Natural killer cell treated with Interleukin-12 subunit alpha and Interleukin-12 subunit beta and Interleukin-15 and Interleukin-18, amount 100 ng/mL, for 72 hours (primary cell): ENCODE measurements around the gene SFI1. TPM values are rescaled to one million over a fixed set of nuclear protein-coding genes. Genes with fewer than 3 reads are reported as not detected.
A peak's percentile ranks its signal among the peaks of the same experiment; 100 is the strongest.
"Not testable (repeated sequence)": the region's sequence is repeated elsewhere in the genome, so short reads cannot be mapped to it uniquely, and the experiment has no call there.

Experiments used
- ATAC-seq, 2 donors: fragments of 150-1000 bp; cut with Tn5 transposase in 1 of 2; sonication (Bioruptor Pico), chemical (Tn5 transposase) in 1 of 2; 2 replicates each; pipeline ENCODE4 v1.10.0; 2021
- DNase-seq: peaks from one replicate; pipeline ENCODE4 v3.0.0; 2022; ENCODE audit warnings: low spot score
- H3K27ac Mint-ChIP-seq, 2 donors: 1 replicate in 1 of 2; 2 replicates in 1 of 2; pipeline ENCODE4 v1.8.0; 2022; ENCODE audit warnings: mixed read lengths in 2 of 2, mild to moderate bottlenecking in 1 of 2, moderate library complexity in 1 of 2
- H3K27me3 Mint-ChIP-seq, 2 donors: 1 replicate in 1 of 2; 2 replicates in 1 of 2; pipeline ENCODE4 v1.8.0; 2022; ENCODE audit warnings: mixed read lengths in 2 of 2
- H3K36me3 Mint-ChIP-seq: one replicate; pipeline ENCODE4 v1.8.0; 2022; ENCODE audit warnings: mixed read lengths
- H3K4me1 Mint-ChIP-seq, 2 donors: 1 replicate in 1 of 2; 2 replicates in 1 of 2; pipeline ENCODE4 v1.8.0; 2022; ENCODE audit warnings: low read depth in 2 of 2, mixed read lengths in 2 of 2, mild to moderate bottlenecking in 1 of 2
- H3K4me3 Mint-ChIP-seq: one replicate; pipeline ENCODE4 v1.8.0; 2022; ENCODE audit warnings: mixed read lengths
- H3K9me3 Mint-ChIP-seq: 2 replicates; pipeline ENCODE4 v1.8.0; 2022; ENCODE audit warnings: mixed read lengths
- total RNA-seq, 2 donors: library from RNA; stranded (reverse); gene quantifications; one replicate each; pipeline ENCODE4 v1.2.3, GENCODE V29; 2022

SFI1 gene
- total RNA-seq, 2 donors from 2014 or later = 213 to 332 TPM

- no peak for ATAC-seq
- H3K36me3 Mint-ChIP-seq = peaks cover 22% of the 10 kb centered on the region
- no peak for DNase-seq
- no peaks in the 10 kb centered on the region for H3K9me3 Mint-ChIP-seq
- peaks cover 45 to 49% of the 10 kb centered on the region in 2 donors for H3K4me1 Mint-ChIP-seq
- H3K4me3 Mint-ChIP-seq = peak overlapping the region; percentile 67
- peak overlapping the region; percentile 63 to 76 for H3K27ac Mint-ChIP-seq
- H3K27me3 Mint-ChIP-seq = no peaks in the 10 kb centered on the region
Measured at GRCh38 chr22:31486951-31487350, 9.4 kb upstream of the SFI1 start.

- peaks cover 43 to 47% of the 10 kb centered on the region in 2 donors for H3K4me1 Mint-ChIP-seq
- no peaks in the 10 kb centered on the region for H3K9me3 Mint-ChIP-seq
- peak overlapping the region; percentile 76 to 90 for H3K27ac Mint-ChIP-seq
- DNase-seq (no peak), ATAC-seq (no peak)
- peak overlapping the region; percentile 89 for H3K4me3 Mint-ChIP-seq
- H3K27me3 Mint-ChIP-seq = no peaks in the 10 kb centered on the region
- peaks cover 19% of the 10 kb centered on the region for H3K36me3 Mint-ChIP-seq
Measured at GRCh38 chr22:31488346-31488883, 7.9 kb upstream of the SFI1 start.

GRCh38 chr22:31488988-31489617 is 7.2 kb upstream of the SFI1 start:
- peak overlapping the region; percentile 92 for H3K4me3 Mint-ChIP-seq
- DNase-seq (peak; percentile 69), ATAC-seq (peak; percentile 52 to 53)
- peaks cover 38 to 40% of the 10 kb centered on the region in 2 donors for H3K4me1 Mint-ChIP-seq
- H3K9me3 Mint-ChIP-seq = no peaks in the 10 kb centered on the region
- peaks cover 13% of the 10 kb centered on the region for H3K36me3 Mint-ChIP-seq
- H3K27ac Mint-ChIP-seq = peak overlapping the region; percentile 76 to 90
- no peaks in the 10 kb centered on the region for H3K27me3 Mint-ChIP-seq

- DNase-seq = peak; percentile 86
- peak within 1 kb of the TSS; percentile 92 for H3K4me3 Mint-ChIP-seq
- ATAC-seq = peak; percentile 86 to 88
- peaks cover 10% of the 10 kb centered on the region for H3K36me3 Mint-ChIP-seq
- no peaks in the 10 kb centered on the region for H3K9me3 Mint-ChIP-seq
- peak within 1 kb of the TSS; percentile 91 to 94 for H3K27ac Mint-ChIP-seq
- peaks cover 35 to 36% of the 10 kb centered on the region in 2 donors for H3K4me1 Mint-ChIP-seq
- H3K27me3 Mint-ChIP-seq = no peaks in the 10 kb centered on the region
Measured at GRCh38 chr22:31489632-31490495, 6.5 kb upstream of the SFI1 start, which contains the start of gene EIF4ENIF1. Gene EIF4ENIF1 (minus strand): TSS chr22:31489842. CDS start chr22:31488718, 1,124 bp downstream.

GRCh38 chr22:31490496-31490925 is 5.8 kb upstream of the SFI1 start:
- Mint-ChIP-seq H3K4me3 (peak overlapping the region; percentile 92), H3K27me3 (no peaks in the 10 kb centered on the region)
- ATAC-seq = peak; percentile 81

GRCh38 chr22:31491218-31491962 is 4.9 kb upstream of the SFI1 start:
- H3K9me3 Mint-ChIP-seq = no peaks in the 10 kb centered on the region
- H3K4me3 Mint-ChIP-seq = peak overlapping the region; percentile 92
- ATAC-seq = no peak
- no peaks in the 10 kb centered on the region for H3K27me3 Mint-ChIP-seq
- peaks cover 5% of the 10 kb centered on the region for H3K36me3 Mint-ChIP-seq
- no peak for DNase-seq
- H3K4me1 Mint-ChIP-seq = peaks cover 30% of the 10 kb centered on the region in 2 donors
- peak overlapping the region; percentile 91 to 94 for H3K27ac Mint-ChIP-seq

More at GRCh38 chr22:31490496-31490925, 5.8 kb upstream of the SFI1 start:
- peak; percentile 88 for DNase-seq
- Mint-ChIP-seq H3K9me3 (no peaks in the 10 kb centered on the region), H3K4me1 (peaks cover 30 to 31% of the 10 kb centered on the region in 2 donors), H3K27ac (peak overlapping the region; percentile 91 to 94), H3K36me3 (peaks cover 5% of the 10 kb centered on the region)

- DNase-seq (no peak), ATAC-seq (no peak)
- peaks cover 2% of the 10 kb centered on the region for H3K36me3 Mint-ChIP-seq
- peaks cover 27 to 28% of the 10 kb centered on the region in 2 donors for H3K4me1 Mint-ChIP-seq
- no peaks in the 10 kb centered on the region for H3K9me3 Mint-ChIP-seq
- H3K27me3 Mint-ChIP-seq = no peaks in the 10 kb centered on the region
- peak overlapping the region; percentile 91 to 94 for H3K27ac Mint-ChIP-seq
- peak overlapping the region; percentile 38 for H3K4me3 Mint-ChIP-seq
Measured at GRCh38 chr22:31492151-31492550, 4.2 kb upstream of the SFI1 start.

- ATAC-seq, H3K27me3 Mint-ChIP-seq, H3K9me3 Mint-ChIP-seq, H3K27ac Mint-ChIP-seq, DNase-seq, H3K36me3 Mint-ChIP-seq: not testable (repeated sequence)
- peaks cover 27 to 28% of the 10 kb centered on the region in 2 donors for H3K4me1 Mint-ChIP-seq
- peak overlapping the region; percentile 21 for H3K4me3 Mint-ChIP-seq
Measured at GRCh38 chr22:31493355-31493754, 3.0 kb upstream of the SFI1 start.

GRCh38 chr22:31495343-31495742 is 993 bp upstream of the SFI1 start:
- peak overlapping the region; percentile 89 for H3K4me3 Mint-ChIP-seq
- DNase-seq (no peak), ATAC-seq (no peak)
- H3K36me3 Mint-ChIP-seq = peaks cover 8% of the 10 kb centered on the region
- H3K9me3 Mint-ChIP-seq = no peaks in the 10 kb centered on the region
- peak overlapping the region; percentile 79 to 83 for H3K27ac Mint-ChIP-seq
- no peaks in the 10 kb centered on the region for H3K27me3 Mint-ChIP-seq
- peaks cover 20 to 23% of the 10 kb centered on the region in 2 donors for H3K4me1 Mint-ChIP-seq

GRCh38 chr22:31496735-31497146 is 405 bp downstream of the SFI1 start:
- peak; percentile 55 to 57 for ATAC-seq
- Mint-ChIP-seq H3K36me3 (peaks cover 8% of the 10 kb centered on the region), H3K4me1 (peaks cover 12 to 17% of the 10 kb centered on the region in 2 donors), H3K27ac (peak overlapping the region; percentile 79 to 83), H3K27me3 (no peaks in the 10 kb centered on the region), H3K9me3 (no peaks in the 10 kb centered on the region), H3K4me3 (peak overlapping the region; percentile 89)
- peak; percentile 65 for DNase-seq

- Mint-ChIP-seq H3K4me1 (peaks cover 16% of the 10 kb centered on the region in 2 donors), H3K9me3 (no peaks in the 10 kb centered on the region), H3K27me3 (no peaks in the 10 kb centered on the region), H3K36me3 (peaks cover 8% of the 10 kb centered on the region), H3K27ac (peak overlapping the region; percentile 79 to 83), H3K4me3 (peak overlapping the region; percentile 89)
- peak in 1 of 2 donors; percentile 7 for ATAC-seq
- no peak for DNase-seq
Measured at GRCh38 chr22:31497148-31497938, 1.0 kb downstream of the SFI1 start.

- DNase-seq (no peak), ATAC-seq (no peak)
- peak overlapping the region in 1 of 2 donors; percentile 86 for H3K27ac Mint-ChIP-seq
- H3K9me3 Mint-ChIP-seq = no peaks in the 10 kb centered on the region
- H3K4me1 Mint-ChIP-seq = peaks cover 34 to 38% of the 10 kb centered on the region in 2 donors
- H3K27me3 Mint-ChIP-seq = no peaks in the 10 kb centered on the region
- no peak overlapping the region for H3K4me3 Mint-ChIP-seq
- peaks cover 8% of the 10 kb centered on the region for H3K36me3 Mint-ChIP-seq
Measured at GRCh38 chr22:31501738-31502137, 5.4 kb downstream of the SFI1 start.
